GM12878 (cell line): ENCODE measurements around the gene GATA3. TPM values are rescaled to one million over a fixed set of nuclear protein-coding genes. Genes with fewer than 3 reads are reported as not detected.

Experiments
- ATAC-seq: fragments of 200-7000 bp; cut with Tn5 transposase; 3 replicates; pipeline ENCODE4 v1.9.1; 2020; ENCODE audit warnings: mild to moderate bottlenecking, moderate library complexity
- BruUV-seq: library from RNA; stranded (reverse); fragments of 400-500 nt; replicated peaks from 2 replicates; lab custom pipeline; 2021; lab: Mats Ljungman, UMichigan
- CTCF ChIA-PET: fragments of 300-600 bp; sonication (Branson Sonifier 250); formaldehyde crosslinking; extraction: SDS; loops from one replicate; lab custom pipeline; 2021; ENCODE audit warnings: inconsistent platforms; lab: Yijun Ruan, JAX
- POLR2A ChIA-PET: fragments of 350-600 bp; formaldehyde crosslinking; extraction: SDS; loops from one replicate; lab custom pipeline; 2021; ENCODE audit warnings: inconsistent platforms; lab: Charles Lee
- RAD21 ChIA-PET: fragments of 300-600 bp; sonication (Branson Sonifier 250); formaldehyde crosslinking; loops from one replicate; lab custom pipeline; 2023; ENCODE audit warnings: antibody characterized with exemption; ENCODE audit not compliant: unreplicated experiment; lab: Charles Lee
- SMC1A ChIA-PET: fragments of 300-600 bp; sonication (Branson Sonifier 250); formaldehyde crosslinking; loops from one replicate; lab custom pipeline; 2023; ENCODE audit not compliant: unreplicated experiment, uncharacterized antibody; lab: Charles Lee
- DNase-seq: peaks from one replicate; pipeline ENCODE4 v3.0.0-alpha.2; 2011; ENCODE audit warnings: low read depth, low spot score
- FAIRE-seq: peaks from 3 replicates; lab custom pipeline; 2011; peaks lifted over from hg19 to GRCh38; lab: Jason Lieb, UNC
- H2AFZ ChIP-seq: 2 replicates; pipeline ENCODE4 v1.6.0; 2011; ENCODE audit warnings: low read depth, low read length, control low read depth; ENCODE audit not compliant: control insufficient read depth
- H3K27ac ChIP-seq: 2 replicates; pipeline ENCODE4 v1.5.1; 2011; ENCODE audit warnings: control low read depth; ENCODE audit not compliant: control insufficient read depth, insufficient read depth
- H3K27me3 ChIP-seq, 2 experiments: replicated peaks in 1 of 2; 2 replicates each; pipeline versions ENCODE4 v1.6.0 to v1.6.1; 2011; ENCODE audit warnings: low read length in 1 of 2; ENCODE audit not compliant: control insufficient read depth in 2 of 2, insufficient read depth in 2 of 2
- H3K36me3 ChIP-seq, 2 experiments: 2 replicates each; pipeline ENCODE4 v1.5.1; 2011; ENCODE audit warnings: low read length in 1 of 2; ENCODE audit not compliant: control insufficient read depth in 2 of 2, insufficient read depth in 2 of 2
- H3K4me1 ChIP-seq: 2 replicates; pipeline ENCODE4 v1.6.1; 2011; ENCODE audit warnings: mild to moderate bottlenecking, low read length, moderate library complexity, mixed read lengths; ENCODE audit not compliant: control insufficient read depth, insufficient read depth
- H3K4me2 ChIP-seq: 2 replicates; pipeline ENCODE4 v1.6.0; 2011; ENCODE audit warnings: control low read depth; ENCODE audit not compliant: control insufficient read depth, insufficient read depth
- H3K4me3 ChIP-seq: fragments of 200-600 bp; sonication (generic); 2 replicates; pipeline ENCODE4 v1.5.1; 2016
- H3K79me2 ChIP-seq: 2 replicates; pipeline ENCODE4 v1.6.0; 2011; ENCODE audit warnings: low read length; ENCODE audit not compliant: control insufficient read depth, insufficient read depth
- H3K9ac ChIP-seq: 2 replicates; pipeline ENCODE4 v1.8.0; 2011; ENCODE audit warnings: low read length, control low read depth, mixed read lengths; ENCODE audit not compliant: control insufficient read depth, insufficient read depth
- H3K9me3 ChIP-seq: replicated peaks from 3 replicates; pipeline ENCODE4 v1.5.1; 2011; ENCODE audit warnings: mild to moderate bottlenecking, low read length; ENCODE audit not compliant: control insufficient read depth, insufficient read depth
- H4K20me1 ChIP-seq: 2 replicates; pipeline ENCODE4 v1.6.0; 2011; ENCODE audit not compliant: control insufficient read depth, insufficient read depth
- ESRRA ChIP-seq: IDR thresholded peaks from 2 replicates; pipeline ENCODE4 v1.6.1; 2012; ENCODE audit warnings: mild to moderate bottlenecking, low read length, improper control_type of control experiment
- PRDM15 ChIP-seq: fragments of 450-650 bp; formaldehyde crosslinking; IDR thresholded peaks from 2 replicates; pipeline ENCODE4 v1.4.0; 2020; ENCODE audit warnings: mild to moderate bottlenecking, moderate library complexity
- RELB ChIP-seq: fragments of 450-650 bp; IDR thresholded peaks from 2 replicates; pipeline ENCODE4 v1.6.1; 2017; ENCODE audit warnings: low read depth, mild to moderate bottlenecking, moderate library complexity
- SMAD5 ChIP-seq: IDR thresholded peaks from 2 replicates; pipeline ENCODE4 v1.6.1; 2016; ENCODE audit warnings: antibody characterized with exemption, low read depth
- USF2 ChIP-seq: IDR thresholded peaks from 2 replicates; pipeline ENCODE4 v1.6.1; 2011; ENCODE audit warnings: low read depth, low read length, improper control_type of control experiment, borderline replicate concordance
- WGBS: methylation state at CpG from one replicate; pipeline ENCODE4 v1.1.6; 2016; ENCODE audit warnings: low lambda C conversion rate; ENCODE audit not compliant: insufficient replicate concordance, insufficient coverage; ENCODE audit errors: missing lambda C conversion rate; 5-methylcytosine and 5-hydroxymethylcytosine counted together
- in situ Hi-C: fragments of 300-500 bp; cut with MboI; formaldehyde crosslinking; loops from 9 replicates; pipeline ENCODE4 v1.14.3; 2018; ENCODE audit warnings: mixed read lengths
- intact Hi-C: fragments of 100-400 bp; cut with micrococcal nuclease; formaldehyde crosslinking; loops from one replicate; pipeline ENCODE4 v1.14.2; 2022; ENCODE audit not compliant: unreplicated experiment
- polyA plus RNA-seq, 11 experiments: library from polyadenylated mRNA; depleted of rRNA in 4 of 11; unstranded in 6 of 11; stranded (reverse) in 5 of 11; fragments of >200 nt; fragmentation: Nextera tagmentation in 4 of 11; fragmentation: Illumina TruSeq in 1 of 11; extraction: Ambion mirVana in 4 of 11; extraction: Trizol in 1 of 11; gene quantifications; 1 replicate in 1 of 11; 2 replicates in 10 of 11; pipeline versions ENCODE4 v1.2.1 to v1.2.3, GENCODE V29; 2011 to 2016; ENCODE audit warnings: inconsistent platforms in 2 of 11, missing spikeins in 2 of 11, low read depth in 1 of 11
- total RNA-seq, 4 experiments: library from RNA; depleted of rRNA in 3 of 4; stranded (reverse); fragments of >200 nt in 3 of 4; fragmentation: Illumina TruSeq in 1 of 4; extraction: Trizol in 1 of 4; gene quantifications; 2 replicates each; pipeline versions ENCODE4 v1.2.1 to v1.2.3, GENCODE V29; 2013 to 2021

The GATA3 gene
- total and polyA plus RNA-seq, 10 of the 15 experiments (the other 5 are each of a cell fraction or from before 2014, with no cell fraction given): 0.08 to 0.80 (median 0.29) TPM

GRCh38 chr10:8066797-8067196, 12.3 kb downstream of the GATA3 start:
- TF ChIP-seq USF2: no peak
- no peak for TF ChIP-seq RELB
- no peak for TF ChIP-seq SMAD5
- no peak for TF ChIP-seq ESRRA
- TF ChIP-seq PRDM15 (CRISPR knock-in tag): no peak
- Histone ChIP-seq H2AFZ (no peak overlapping the region), H3K9me3 (no peaks in the 10 kb centered on the region), H3K79me2 (no peaks in the 10 kb centered on the region), H4K20me1 (no peaks in the 10 kb centered on the region), H3K27me3 (no peaks in the 10 kb centered on the region), H3K27ac (no peak overlapping the region), H3K4me2 (no peak overlapping the region), H3K36me3 (no peaks in the 10 kb centered on the region; a peak in 1 of 4 replicates), H3K4me1 (peaks cover 18% of the 10 kb centered on the region), H3K9ac (no peak overlapping the region), H3K4me3 (no peak overlapping the region)
- ATAC-seq (no peak), DNase-seq (no peak), FAIRE-seq (no peak)
- intact Hi-C loops (no loop called here), in situ Hi-C loops (no loop called here)
- BruUV-seq: no TSS peak
- RAD21 ChIA-PET: no interaction called here
- WGBS: 73% methylated on average over 2 of the region's 2 CpGs
- CTCF ChIA-PET: no interaction called here
- POLR2A ChIA-PET: interaction anchor here (0.6 to 0.8 kb wide), 2 partner anchors 12 to 793 kb away, joined by 4 read pairs; partner anchors contain the start of gene GATA3
- SMC1A ChIA-PET: interaction anchor here (1.1 to 2.1 kb wide), 2 partner anchors 10 to 50 kb away, joined by 3 to 7 read pairs; no protein-coding TSS in a partner anchor
